Heart left ventricle (tissue), 13 donors: ENCODE results near the gene IDNK.

Source experiments
- POLR2A ChIP-seq, 2 donors: fragments of 450-650 bp; IDR thresholded peaks; one replicate each; pipeline ENCODE4 v1.6.1; 2017; ENCODE audit warnings: antibody characterized with exemption in 2 of 2, mild to moderate bottlenecking in 2 of 2, moderate library complexity in 2 of 2
- TF ChIP-seq, protein P1 (sequence below), 12 donors: fragments of 200-600 bp; sonication (generic) in 4 of 12; IDR thresholded peaks; one replicate each; pipeline versions ENCODE4 v1.5.0 to v1.8.0; 2018 to 2022; ENCODE audit warnings: antibody characterized with exemption in 12 of 12, mild to moderate bottlenecking in 5 of 12
- donor health status: ischemic (EF 13 %, LVEDD 7.1; RV severe dilation, severe dysfunction).
- donor health status: DM: no; HTN: yes; CAD: no.
- donor health status: DM: no; HTN: no; CAD: no.
- donor health status: ischemic (EF 25% LVEDD 6.9; RV normal size, moderate dysfunction).
- donor health status: ischemic (EF 25% LVEDD 5.7; RV mildly dilated, moderate dysfunction).
- donor health status: ischemic (EF 35%, LVEDD 5.7; RV mildly dilated, moderate dysfunction).
- donor health status: nonischemic (EF 11% LVEDD 7.7; RV severe dilation, severe dysfunction).
- donor health status: DM: yes; HTN: yes; CAD: no.
- donor health status: PGD.
- donor health status: ischemic (EF 29% LVEDD 5.4; RV normal size, mild dysfunction).
- donor health status: nonischemic (EF 23%, LVEDD 6.1; RV moderate dilation, normal function).

DNA sequence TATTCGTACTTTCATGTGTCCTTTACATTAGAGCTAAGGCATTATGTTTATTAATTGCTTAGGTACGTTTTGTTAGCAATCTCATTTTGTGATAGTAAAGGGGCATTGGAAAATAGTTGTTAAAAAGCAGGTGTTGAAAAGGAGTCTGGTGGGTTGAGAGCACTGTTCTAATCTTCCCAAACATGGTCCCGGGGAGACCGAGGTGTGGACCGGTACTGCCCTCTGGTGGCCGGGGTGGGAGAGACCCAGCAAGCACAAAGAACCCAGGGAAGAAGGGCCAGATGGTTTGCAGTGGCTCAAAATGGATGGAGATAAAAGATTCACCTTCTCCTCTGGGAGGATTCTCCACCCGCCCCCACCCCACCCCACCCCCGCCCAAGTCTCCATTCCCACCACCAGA is 26.1 kb downstream of the IDNK start:
- TF ChIP-seq POLR2A (IDR thresholded peaks at IDR 0.05), result no peak
- TF ChIP-seq, protein P1, sequence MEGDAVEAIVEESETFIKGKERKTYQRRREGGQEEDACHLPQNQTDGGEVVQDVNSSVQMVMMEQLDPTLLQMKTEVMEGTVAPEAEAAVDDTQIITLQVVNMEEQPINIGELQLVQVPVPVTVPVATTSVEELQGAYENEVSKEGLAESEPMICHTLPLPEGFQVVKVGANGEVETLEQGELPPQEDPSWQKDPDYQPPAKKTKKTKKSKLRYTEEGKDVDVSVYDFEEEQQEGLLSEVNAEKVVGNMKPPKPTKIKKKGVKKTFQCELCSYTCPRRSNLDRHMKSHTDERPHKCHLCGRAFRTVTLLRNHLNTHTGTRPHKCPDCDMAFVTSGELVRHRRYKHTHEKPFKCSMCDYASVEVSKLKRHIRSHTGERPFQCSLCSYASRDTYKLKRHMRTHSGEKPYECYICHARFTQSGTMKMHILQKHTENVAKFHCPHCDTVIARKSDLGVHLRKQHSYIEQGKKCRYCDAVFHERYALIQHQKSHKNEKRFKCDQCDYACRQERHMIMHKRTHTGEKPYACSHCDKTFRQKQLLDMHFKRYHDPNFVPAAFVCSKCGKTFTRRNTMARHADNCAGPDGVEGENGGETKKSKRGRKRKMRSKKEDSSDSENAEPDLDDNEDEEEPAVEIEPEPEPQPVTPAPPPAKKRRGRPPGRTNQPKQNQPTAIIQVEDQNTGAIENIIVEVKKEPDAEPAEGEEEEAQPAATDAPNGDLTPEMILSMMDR (IDR thresholded peaks at IDR 0.05), result peak; percentile 60 to 77 (median 71)
